CD14-positive monocyte (primary cell): ENCODE measurements around the gene UBE2D1. TPM values are rescaled to one million over a fixed set of nuclear protein-coding genes. Genes with fewer than 3 reads are reported as not detected.

ENCODE experiments used
- DNase-seq, 3 donors: peaks; one replicate each; pipeline ENCODE4 v3.0.0-alpha.2; 2011 to 2022
- H2AFZ ChIP-seq: 2 replicates; pipeline ENCODE4 v1.6.0; 2012; ENCODE audit warnings: mild to moderate bottlenecking, low read depth, low read length, inconsistent platforms; ENCODE audit not compliant: insufficient read depth, poor library complexity, severe bottlenecking
- H3K27ac ChIP-seq, 2 donors: 1 replicate in 1 of 2; 2 replicates in 1 of 2; pipeline ENCODE4 v1.5.1; 2012 to 2013; ENCODE audit warnings: low read length in 2 of 2, control low read depth in 1 of 2, inconsistent platforms in 1 of 2, low read depth in 1 of 2, mild to moderate bottlenecking in 1 of 2
- H3K27me3 ChIP-seq, 2 donors: one replicate each; pipeline versions ENCODE4 v1.6.0 to v1.6.1; 2011 to 2013; ENCODE audit warnings: low read length in 2 of 2; ENCODE audit not compliant: control insufficient read depth in 2 of 2, insufficient read depth in 2 of 2
- H3K36me3 ChIP-seq, 2 donors: replicated peaks in 1 of 2; 1 replicate in 1 of 2; 2 replicates in 1 of 2; pipeline versions ENCODE4 v1.5.1 to v1.6.1; 2012 to 2013; ENCODE audit warnings: low read length in 2 of 2, control low read depth in 1 of 2, inconsistent platforms in 1 of 2, mild to moderate bottlenecking in 1 of 2; ENCODE audit not compliant: insufficient read depth in 2 of 2, control insufficient read depth in 1 of 2
- H3K4me1 ChIP-seq, 2 donors: 1 replicate in 1 of 2; 2 replicates in 1 of 2; pipeline versions ENCODE4 v1.5.1 to v1.6.1; 2012 to 2013; ENCODE audit warnings: low read length in 2 of 2, control low read depth in 1 of 2, inconsistent platforms in 1 of 2, mild to moderate bottlenecking in 1 of 2, moderate library complexity in 1 of 2; ENCODE audit not compliant: insufficient read depth in 2 of 2, control insufficient read depth in 1 of 2
- H3K4me2 ChIP-seq: replicated peaks from 2 replicates; pipeline ENCODE3; 2012; ENCODE audit warnings: low read length, moderate library complexity, mild to moderate bottlenecking; ENCODE audit not compliant: poor library complexity, severe bottlenecking; ENCODE audit errors: extremely low read depth
- H3K4me3 ChIP-seq, 3 experiments: fragments of 200-600 bp in 1 of 3; sonication (generic) in 1 of 3; replicated peaks in 1 of 3; 1 replicate in 2 of 3; 2 replicates in 1 of 3; pipeline ENCODE4 v1.5.1; 2011 to 2013; ENCODE audit warnings: low read length in 3 of 3, mild to moderate bottlenecking in 3 of 3, control low read depth in 2 of 3, low read depth in 2 of 3, inconsistent platforms in 1 of 3, moderate library complexity in 1 of 3
- H3K79me2 ChIP-seq: 2 replicates; pipeline ENCODE4 v1.6.0; 2012; ENCODE audit warnings: mild to moderate bottlenecking, control low read depth, inconsistent platforms, low read length, moderate library complexity; ENCODE audit not compliant: insufficient read depth
- H3K9ac ChIP-seq: 2 replicates; pipeline ENCODE4 v1.6.0; 2017; ENCODE audit warnings: low read length, mild to moderate bottlenecking; ENCODE audit not compliant: insufficient read depth, poor library complexity, severe bottlenecking
- H3K9me3 ChIP-seq, 2 donors: replicated peaks in 1 of 2; 1 replicate in 1 of 2; 2 replicates in 1 of 2; pipeline versions ENCODE4 v1.5.1 to v1.6.1; 2012 to 2013; ENCODE audit warnings: low read length in 2 of 2, control low read depth in 1 of 2; ENCODE audit not compliant: control insufficient read depth in 1 of 2, insufficient read depth in 1 of 2
- H4K20me1 ChIP-seq: 2 replicates; pipeline ENCODE4 v1.6.0; 2012; ENCODE audit warnings: mild to moderate bottlenecking, low read length, control low read depth, moderate library complexity; ENCODE audit not compliant: insufficient read depth
- H3K27ac Mint-ChIP-seq, 7 donors: one replicate each; pipeline ENCODE4 v1.8.0; 2020; ENCODE audit warnings: mild to moderate bottlenecking in 7 of 7, mixed read lengths in 7 of 7, moderate library complexity in 6 of 7, inconsistent platforms in 2 of 7
- H3K27me3 Mint-ChIP-seq, 3 donors: one replicate each; pipeline ENCODE4 v1.8.0; 2021 to 2022; ENCODE audit warnings: low read depth in 3 of 3, mild to moderate bottlenecking in 3 of 3, mixed read lengths in 3 of 3, moderate library complexity in 3 of 3, inconsistent platforms in 1 of 3
- H3K36me3 Mint-ChIP-seq, 2 donors: one replicate each; pipeline ENCODE4 v1.8.0; 2020; ENCODE audit warnings: mixed read lengths in 2 of 2, inconsistent platforms in 1 of 2, mild to moderate bottlenecking in 1 of 2
- H3K4me1 Mint-ChIP-seq: one replicate; pipeline ENCODE4 v1.8.0; 2020; ENCODE audit warnings: mild to moderate bottlenecking, mixed read lengths
- H3K4me3 Mint-ChIP-seq, 2 donors: one replicate each; pipeline ENCODE4 v1.8.0; 2020; ENCODE audit warnings: mild to moderate bottlenecking in 2 of 2, mixed read lengths in 2 of 2, moderate library complexity in 1 of 2
- H3K9me3 Mint-ChIP-seq, 7 donors: one replicate each; pipeline ENCODE4 v1.8.0; 2020 to 2022; ENCODE audit warnings: mixed read lengths in 7 of 7, mild to moderate bottlenecking in 6 of 7, moderate library complexity in 6 of 7, inconsistent platforms in 2 of 7
- WGBS: methylation state at CpG from one replicate; pipeline ENCODE4 v1.1.5; 2013; ENCODE audit warnings: missing lambda C conversion rate; ENCODE audit not compliant: insufficient coverage; 5-methylcytosine and 5-hydroxymethylcytosine counted together
- intact Hi-C, 2 donors: fragments of 100-400 bp; cut with micrococcal nuclease; formaldehyde crosslinking; loops; one replicate each; pipeline versions ENCODE4 v1.15.0 to v1.15.1; 2023
- polyA plus RNA-seq, 3 donors: library from polyadenylated mRNA; depleted of rRNA in 1 of 3; unstranded in 2 of 3; stranded (reverse) in 1 of 3; fragments of 300-500 nt in 2 of 3; fragments of >200 nt in 1 of 3; fragmentation: Illumina TruSeq in 2 of 3; gene quantifications; 1 replicate in 2 of 3; 2 replicates in 1 of 3; pipeline ENCODE4 v1.2.3, GENCODE V29; 2012 to 2021
- TF ChIP-seq, protein P1 (sequence below): fragments of 200-600 bp; IDR thresholded peaks from one replicate; pipeline ENCODE4 v1.8.0; 2022; ENCODE audit warnings: antibody characterized with exemption, mild to moderate bottlenecking

UBE2D1 gene
- polyA plus RNA-seq, 3 donors = 47.7 to 119 (median 107) TPM

- no peaks in the 10 kb centered on the region for H3K4me1 Mint-ChIP-seq
- Histone ChIP-seq H3K4me3 (no peak overlapping the region), H3K9ac (no peak overlapping the region), H3K27me3 (no peaks in the 10 kb centered on the region), H3K9me3 (no peaks in the 10 kb centered on the region), H3K4me1 (no peaks in the 10 kb centered on the region), H3K36me3 (peaks cover 8 to 19% of the 10 kb centered on the region in 2 donors), H4K20me1 (peaks cover 8% of the 10 kb centered on the region), H2AFZ (no peak overlapping the region), H3K27ac (no peak overlapping the region), H3K79me2 (no peaks in the 10 kb centered on the region), H3K4me2 (no peak overlapping the region)
- H3K4me3 Mint-ChIP-seq = no peak overlapping the region
- 100% methylated on average over 1 of the region's 3 CpGs for WGBS
- H3K27me3 Mint-ChIP-seq = peaks cover 0 to 1% (median 0%) of the 10 kb centered on the region in 3 donors
- H3K27ac Mint-ChIP-seq = peak overlapping the region in 1 of 7 donors; percentile 82
- no peaks in the 10 kb centered on the region for H3K9me3 Mint-ChIP-seq
- intact Hi-C loops = no loop called here
- DNase-seq = no peak
- TF ChIP-seq, protein P1, sequence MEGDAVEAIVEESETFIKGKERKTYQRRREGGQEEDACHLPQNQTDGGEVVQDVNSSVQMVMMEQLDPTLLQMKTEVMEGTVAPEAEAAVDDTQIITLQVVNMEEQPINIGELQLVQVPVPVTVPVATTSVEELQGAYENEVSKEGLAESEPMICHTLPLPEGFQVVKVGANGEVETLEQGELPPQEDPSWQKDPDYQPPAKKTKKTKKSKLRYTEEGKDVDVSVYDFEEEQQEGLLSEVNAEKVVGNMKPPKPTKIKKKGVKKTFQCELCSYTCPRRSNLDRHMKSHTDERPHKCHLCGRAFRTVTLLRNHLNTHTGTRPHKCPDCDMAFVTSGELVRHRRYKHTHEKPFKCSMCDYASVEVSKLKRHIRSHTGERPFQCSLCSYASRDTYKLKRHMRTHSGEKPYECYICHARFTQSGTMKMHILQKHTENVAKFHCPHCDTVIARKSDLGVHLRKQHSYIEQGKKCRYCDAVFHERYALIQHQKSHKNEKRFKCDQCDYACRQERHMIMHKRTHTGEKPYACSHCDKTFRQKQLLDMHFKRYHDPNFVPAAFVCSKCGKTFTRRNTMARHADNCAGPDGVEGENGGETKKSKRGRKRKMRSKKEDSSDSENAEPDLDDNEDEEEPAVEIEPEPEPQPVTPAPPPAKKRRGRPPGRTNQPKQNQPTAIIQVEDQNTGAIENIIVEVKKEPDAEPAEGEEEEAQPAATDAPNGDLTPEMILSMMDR = no peak
- H3K36me3 Mint-ChIP-seq = peaks cover 32 to 38% of the 10 kb centered on the region in 2 donors
Measured at GRCh38 chr10:58373442-58373827, 38.6 kb downstream of the UBE2D1 start.

DNA sequence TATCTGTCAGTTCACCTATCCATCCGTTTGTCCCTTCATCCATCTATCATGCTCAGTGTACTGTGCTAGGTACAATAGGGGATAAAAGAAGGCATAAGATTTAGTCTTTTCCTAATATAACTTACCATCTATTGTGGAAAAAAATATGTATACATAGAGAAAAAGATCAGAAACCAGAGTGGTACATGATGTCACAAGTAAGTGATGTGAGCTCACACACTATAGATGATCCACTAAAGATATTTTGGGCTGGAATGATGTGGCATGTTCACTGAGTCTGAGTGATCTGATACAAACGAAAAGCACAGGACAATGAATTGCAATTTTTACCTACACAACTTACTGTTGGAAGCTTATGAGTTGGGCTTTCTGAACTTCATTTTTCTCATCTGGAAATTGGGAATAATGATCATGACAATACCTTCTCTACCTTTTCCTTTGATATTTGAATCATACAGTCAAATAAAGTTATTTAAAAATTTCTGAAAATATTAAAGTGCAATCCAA lies 47.7 kb downstream of the UBE2D1 start:
- Mint-ChIP-seq H3K4me1 (peaks cover 41% of the 10 kb centered on the region), H3K4me3 (no peak overlapping the region), H3K27me3 (no peaks in the 10 kb centered on the region), H3K27ac (peak overlapping the region in 5 of 7 donors; percentile 97 to 98 (median 97)), H3K36me3 (peaks cover 9 to 21% of the 10 kb centered on the region in 2 donors), H3K9me3 (peaks cover 0 to 4% (median 0%) of the 10 kb centered on the region in 7 donors)
- peaks cover 24% of the 10 kb centered on the region for H3K79me2 ChIP-seq
- no peaks in the 10 kb centered on the region for H3K9me3 ChIP-seq
- peaks cover 32 to 42% of the 10 kb centered on the region in 2 donors for H3K4me1 ChIP-seq
- H4K20me1 ChIP-seq = no peaks in the 10 kb centered on the region
- intact Hi-C loops = loop anchor here (5.0 kb wide), 1 partner anchor 50 kb away; no protein-coding TSS in a partner anchor
- no peak overlapping the region for H3K4me2 ChIP-seq
- DNase-seq = peak in 1 of 3 donors; percentile 8
- H3K9ac ChIP-seq = no peak overlapping the region
- WGBS = no CpG with 5 or more reads among the region's 2 CpGs
- no peaks in the 10 kb centered on the region for H3K27me3 ChIP-seq
- peaks cover 0 to 2% of the 10 kb centered on the region in 2 donors for H3K36me3 ChIP-seq
- no peak overlapping the region for H2AFZ ChIP-seq
- TF ChIP-seq, protein P1 = no peak
- H3K4me3 ChIP-seq = peak overlapping the region in 1 of 3 experiments; percentile 93
- H3K27ac ChIP-seq = peak overlapping the region in 1 of 2 donors; percentile 97
